ENCODE measurements around the gene GABPA.

GABPA gene

DNA sequence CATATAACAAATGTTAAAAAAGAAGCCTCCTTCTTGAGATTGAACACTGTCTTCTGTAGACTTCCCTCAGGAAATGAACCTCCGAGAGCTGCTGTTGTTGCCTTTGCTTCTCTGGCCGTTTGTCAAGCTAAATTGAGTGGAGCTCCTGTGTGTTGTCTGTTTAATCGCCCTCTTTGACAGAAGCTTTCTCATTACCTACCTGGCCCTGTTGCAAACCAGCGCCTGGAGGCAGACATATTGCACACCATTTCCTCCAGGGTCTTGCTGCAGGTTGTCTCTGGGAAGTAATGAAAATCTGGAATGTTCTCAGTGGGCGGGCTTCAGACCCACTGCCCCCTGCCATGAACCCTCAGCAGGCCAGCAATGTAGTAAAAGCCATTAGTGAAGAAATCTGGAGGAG, 83.3 kb downstream of the GABPA start:
- H3K14ac ChIP-seq (ENCODE audit: low read length in 2 of 2): no peak overlapping the region
- H3K4ac ChIP-seq (ENCODE audit: low read depth in 1 of 2, low read length in 2 of 2): no peak overlapping the region
- no peak overlapping the region for H4K91ac ChIP-seq (ENCODE audit: low read length)
- no peak overlapping the region for H2BK15ac ChIP-seq (ENCODE audit: low read depth, poor library complexity, severe bottlenecking)
- no peak overlapping the region for H3K9ac ChIP-seq (ENCODE audit: low read length)
- no peak overlapping the region for H2BK120ac ChIP-seq (ENCODE audit: low read depth, low read length)
- H3K23ac ChIP-seq (ENCODE audit: low read length in 2 of 2): no peak overlapping the region
- no peaks in the 10 kb centered on the region for H3K36me3 ChIP-seq (ENCODE audit: control insufficient read depth in 1 of 2, insufficient read depth in 2 of 2, low read depth in 1 of 2, low read length in 2 of 2)
- H3K27ac ChIP-seq (ENCODE audit: low read length, poor library complexity, severe bottlenecking): no peak overlapping the region
- H3K27me3 ChIP-seq (ENCODE audit: control insufficient read depth in 1 of 2, insufficient read depth in 1 of 2, low read length in 2 of 2): no peaks in the 10 kb centered on the region
- H3K79me1 ChIP-seq (replicated peaks; ENCODE audit: low read length, poor library complexity, severe bottlenecking): no peaks in the 10 kb centered on the region
- no peak overlapping the region for H2BK5ac ChIP-seq (ENCODE audit: low read depth, low read length, poor library complexity, severe bottlenecking)
- no peaks in the 10 kb centered on the region for H3K4me1 ChIP-seq (ENCODE audit: control insufficient read depth, insufficient read depth, low read depth, low read length)
- no peak overlapping the region for H2AK5ac ChIP-seq (ENCODE audit: low read length, severe bottlenecking)
- H3K18ac ChIP-seq (ENCODE audit: low read depth in 1 of 2, low read length in 2 of 2): no peak overlapping the region
- DNase-seq: no peak
- no peak overlapping the region for H2BK12ac ChIP-seq (ENCODE audit: low read length in 2 of 2)
- H2AFZ ChIP-seq (ENCODE audit: low read depth, low read length): no peak overlapping the region
- H3K4me3 ChIP-seq (ENCODE audit: insufficient read depth in 1 of 2, low read depth in 1 of 2, low read length in 2 of 2): no peak overlapping the region
- H4K8ac ChIP-seq (ENCODE audit: low read length): no peak overlapping the region
- no peaks in the 10 kb centered on the region for H3K9me3 ChIP-seq (ENCODE audit: control insufficient read depth, low read length)
- H3K4me2 ChIP-seq (ENCODE audit: low read length, poor library complexity, severe bottlenecking): no peak overlapping the region
- 47% methylated on average over 4 of the region's 5 CpGs for WGBS

DNA sequence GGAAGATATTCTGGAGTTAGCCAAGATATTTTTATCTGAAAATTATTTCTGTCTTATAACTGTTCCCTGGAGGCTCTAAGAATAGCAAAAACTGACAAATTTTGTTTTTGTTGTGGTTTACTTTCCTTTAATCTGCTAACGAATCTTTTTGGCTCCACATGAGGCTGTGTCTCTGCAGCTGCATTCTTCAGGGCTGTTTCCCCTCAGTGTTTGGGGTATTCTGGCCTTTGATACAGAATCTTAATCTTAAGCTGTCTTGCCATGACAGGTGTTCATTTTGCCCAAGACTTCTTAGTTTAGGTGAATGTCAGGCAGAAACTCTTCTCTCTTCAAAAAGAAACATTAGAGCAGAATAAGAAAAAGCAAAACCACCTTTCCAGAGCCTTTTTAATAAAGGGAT, 83.8 kb downstream of the GABPA start:
- Histone ChIP-seq H4K8ac (ENCODE audit: low read length) (no peak overlapping the region), H3K9ac (ENCODE audit: low read length) (no peak overlapping the region), H2AK5ac (ENCODE audit: low read length, severe bottlenecking) (no peak overlapping the region), H2BK15ac (ENCODE audit: low read depth, poor library complexity, severe bottlenecking) (no peak overlapping the region), H3K9me3 (ENCODE audit: control insufficient read depth, low read length) (no peaks in the 10 kb centered on the region), H3K27ac (ENCODE audit: low read length, poor library complexity, severe bottlenecking) (no peak overlapping the region), H2AFZ (ENCODE audit: low read depth, low read length) (no peak overlapping the region), H3K27me3 (ENCODE audit: control insufficient read depth in 1 of 2, insufficient read depth in 1 of 2, low read length in 2 of 2) (no peaks in the 10 kb centered on the region), H2BK12ac (ENCODE audit: low read length in 2 of 2) (no peak overlapping the region), H3K79me1 (replicated peaks; ENCODE audit: low read length, poor library complexity, severe bottlenecking) (no peaks in the 10 kb centered on the region), H3K18ac (ENCODE audit: low read depth in 1 of 2, low read length in 2 of 2) (no peak overlapping the region), H3K36me3 (ENCODE audit: control insufficient read depth in 1 of 2, insufficient read depth in 2 of 2, low read depth in 1 of 2, low read length in 2 of 2) (no peaks in the 10 kb centered on the region), H2BK120ac (ENCODE audit: low read depth, low read length) (no peak overlapping the region), H3K23ac (ENCODE audit: low read length in 2 of 2) (no peak overlapping the region), H3K4ac (ENCODE audit: low read depth in 1 of 2, low read length in 2 of 2) (no peak overlapping the region), H3K4me2 (ENCODE audit: low read length, poor library complexity, severe bottlenecking) (no peak overlapping the region), H2BK5ac (ENCODE audit: low read depth, low read length, poor library complexity, severe bottlenecking) (no peak overlapping the region), H3K14ac (ENCODE audit: low read length in 2 of 2) (no peak overlapping the region), H4K91ac (ENCODE audit: low read length) (no peak overlapping the region), H3K4me3 (ENCODE audit: insufficient read depth in 1 of 2, low read depth in 1 of 2, low read length in 2 of 2) (no peak overlapping the region), H3K4me1 (ENCODE audit: control insufficient read depth, insufficient read depth, low read depth, low read length) (no peaks in the 10 kb centered on the region)
- 78% methylated on average over 1 of the region's 1 CpG for WGBS
- no peak for DNase-seq

Measured in mesenchymal stem cell (in vitro differentiated cells and primary cell).